Lower leg skin (tissue), 3 donors: Measurements from ENCODE around the gene SLC38A11.

Experiments used
- CTCF ChIP-seq, 3 donors: fragments of 450-650 bp; IDR thresholded peaks; one replicate each; pipeline ENCODE4 v1.5.1; 2016; ENCODE audit warnings: antibody characterized with exemption in 3 of 3, mild to moderate bottlenecking in 3 of 3, moderate library complexity in 2 of 3
- POLR2A ChIP-seq, 2 donors: fragments of 450-650 bp; IDR thresholded peaks; one replicate each; pipeline ENCODE4 v1.6.1; 2016 to 2017; ENCODE audit warnings: antibody characterized with exemption in 2 of 2, mild to moderate bottlenecking in 1 of 2, moderate library complexity in 1 of 2

- no peak for TF ChIP-seq CTCF (IDR thresholded peaks at IDR 0.05)
- no peak for TF ChIP-seq POLR2A (IDR thresholded peaks at IDR 0.05)
Observed at GRCh38 chr2:164877927-164878326, 77.4 kb downstream of the SLC38A11 start.
